Activated T-helper 1 cell treated with anti-CD3 and anti-CD28 coated beads, Interleukin-2, amount 50 U/mL, for 16 hours (primary cell): ENCODE measurements around the gene DDX5.

Experiments
- DNase-seq, 2 donors: peaks; one replicate each; pipeline ENCODE4 v3.0.0-alpha.2; 2020; ENCODE audit warnings: low read depth in 1 of 2, low spot score in 1 of 2

The DDX5 gene

GRCh38 chr17:64506201-64506575 lies at the start of gene DDX5:
TSS of gene DDX5 (minus strand) at chr17:64506289. CDS start at chr17:64506119, 170 bp downstream.
- peak; percentile 95 to 97 for DNase-seq

- DNase-seq = no peak
Observed at GRCh38 chr17:64555281-64555680, 49.2 kb upstream of the DDX5 start.

GRCh38 chr17:64554028-64554637 lies 48.0 kb upstream of the DDX5 start:
- DNase-seq = no peak

GRCh38 chr17:64551461-64551860 lies 45.4 kb upstream of the DDX5 start:
- no peak for DNase-seq

- DNase-seq = no peak
Observed at GRCh38 chr17:64547319-64547718, 41.2 kb upstream of the DDX5 start.

- DNase-seq = no peak
Observed at GRCh38 chr17:64546716-64547115, 40.6 kb upstream of the DDX5 start.

- no peak for DNase-seq
Observed at GRCh38 chr17:64544742-64545141, 38.7 kb upstream of the DDX5 start.

GRCh38 chr17:64540118-64540776 lies 34.2 kb upstream of the DDX5 start:
- DNase-seq = no peak

- no peak for DNase-seq
Observed at GRCh38 chr17:64538508-64539130, 32.5 kb upstream of the DDX5 start.

- DNase-seq = no peak
Observed at GRCh38 chr17:64537488-64537887, 31.4 kb upstream of the DDX5 start.

GRCh38 chr17:64536913-64537312 lies 30.8 kb upstream of the DDX5 start:
- no peak for DNase-seq

GRCh38 chr17:64535357-64535756 lies 29.3 kb upstream of the DDX5 start:
- DNase-seq = no peak

GRCh38 chr17:64534187-64534586 lies 28.1 kb upstream of the DDX5 start:
- DNase-seq = no peak

GRCh38 chr17:64533784-64534183 lies 27.7 kb upstream of the DDX5 start:
- DNase-seq = no peak

- DNase-seq = no peak
Observed at GRCh38 chr17:64532409-64532808, 26.3 kb upstream of the DDX5 start.

- no peak for DNase-seq
Observed at GRCh38 chr17:64531955-64532371, 25.9 kb upstream of the DDX5 start.

GRCh38 chr17:64529221-64529620 lies 23.1 kb upstream of the DDX5 start:
- no peak for DNase-seq

- DNase-seq = no peak
Observed at GRCh38 chr17:64527914-64528313, 21.8 kb upstream of the DDX5 start.

GRCh38 chr17:64520359-64520758 lies 14.3 kb upstream of the DDX5 start:
- DNase-seq = no peak

- no peak for DNase-seq
Observed at GRCh38 chr17:64519601-64520000, 13.5 kb upstream of the DDX5 start.

- no peak for DNase-seq
Observed at GRCh38 chr17:64515829-64516228, 9.7 kb upstream of the DDX5 start.

- no peak for DNase-seq
Observed at GRCh38 chr17:64515419-64515818, 9.3 kb upstream of the DDX5 start.

- no peak for DNase-seq
Observed at GRCh38 chr17:64509179-64509578, 3.1 kb upstream of the DDX5 start.
